Measurements from ENCODE around the gene RFESD. TPM values are rescaled to one million over a fixed set of nuclear protein-coding genes. Genes with fewer than 3 reads are reported as not detected.

The RFESD gene
- 1.9 to 3.0 TPM (median 2.6 TPM) in 5 replicates for total RNA-seq (2022; extraction: Qiagen RNA extraction; ENCODE audit: low read depth)

DNA sequence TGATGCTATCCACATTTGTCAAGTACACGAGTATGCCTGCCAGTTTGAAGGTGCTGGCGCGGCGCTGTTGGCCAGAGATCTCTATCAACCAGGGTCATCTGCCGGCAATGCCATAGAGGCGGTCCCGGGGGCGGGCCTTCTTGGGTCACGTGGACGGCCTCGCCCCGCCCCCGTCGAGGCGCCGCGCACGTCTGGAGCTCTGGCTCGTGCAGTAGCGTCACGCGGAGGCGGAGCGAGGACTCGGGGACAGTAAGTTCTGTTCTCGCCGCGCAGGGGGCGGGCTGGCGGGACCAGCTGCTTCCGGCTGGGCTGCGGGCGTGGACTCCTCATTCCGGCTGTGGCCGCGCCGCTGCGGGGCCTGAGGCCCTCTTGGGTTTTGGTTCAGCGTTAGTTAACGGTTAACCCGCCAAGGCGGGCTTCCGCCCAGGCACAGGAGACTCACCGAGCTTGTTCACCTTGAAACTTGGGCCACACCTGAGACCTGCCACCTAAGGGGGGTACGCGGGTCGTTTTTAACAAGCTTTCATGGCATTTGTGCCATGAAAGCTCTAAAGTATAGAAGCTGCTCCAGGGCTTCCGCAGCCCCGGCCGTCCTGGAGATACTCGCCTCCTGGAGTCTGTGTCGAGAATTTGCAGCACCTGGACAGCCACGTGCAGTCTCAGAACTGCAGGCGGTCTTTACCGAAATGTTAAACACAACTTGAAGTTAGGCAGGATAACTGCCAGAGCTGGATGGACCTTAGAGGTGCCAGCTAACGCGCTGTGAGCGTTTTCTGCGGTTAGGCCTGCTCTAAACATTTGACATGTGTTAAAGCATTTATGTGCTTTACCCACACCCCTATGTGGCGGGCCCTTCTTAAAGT lies at the start of gene RFESD:
RFESD (plus strand) TSS at position 209 of the 863 bp plus-strand sequence. CDS start 5,495 bp downstream, outside the sequence.

DNA sequence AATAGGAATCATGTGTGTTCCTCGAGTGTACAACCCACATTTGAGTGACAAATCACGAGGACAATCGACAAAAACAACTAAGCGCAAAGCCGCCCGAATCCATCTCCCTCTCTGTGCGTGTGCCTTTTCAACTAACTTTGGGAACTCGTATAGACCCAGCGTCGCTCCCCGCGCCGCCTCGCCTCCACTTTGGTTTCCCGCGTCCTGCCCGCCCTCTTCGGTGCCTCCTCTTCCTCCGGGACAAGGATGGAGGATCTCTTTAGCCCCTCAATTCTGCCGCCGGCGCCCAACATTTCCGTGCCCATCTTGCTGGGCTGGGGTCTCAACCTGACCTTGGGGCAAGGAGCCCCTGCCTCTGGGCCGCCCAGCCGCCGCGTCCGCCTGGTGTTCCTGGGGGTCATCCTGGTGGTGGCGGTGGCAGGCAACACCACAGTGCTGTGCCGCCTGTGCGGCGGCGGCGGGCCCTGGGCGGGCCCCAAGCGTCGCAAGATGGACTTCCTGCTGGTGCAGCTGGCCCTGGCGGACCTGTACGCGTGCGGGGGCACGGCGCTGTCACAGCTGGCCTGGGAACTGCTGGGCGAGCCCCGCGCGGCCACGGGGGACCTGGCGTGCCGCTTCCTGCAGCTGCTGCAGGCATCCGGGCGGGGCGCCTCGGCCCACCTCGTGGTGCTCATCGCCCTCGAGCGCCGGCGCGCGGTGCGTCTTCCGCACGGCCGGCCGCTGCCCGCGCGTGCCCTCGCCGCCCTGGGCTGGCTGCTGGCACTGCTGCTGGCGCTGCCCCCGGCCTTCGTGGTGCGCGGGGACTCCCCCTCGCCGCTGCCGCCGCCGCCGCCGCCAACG lies 26.3 kb upstream of the RFESD start, which contains the start of gene GPR150:
GPR150 (plus strand) TSS at position 58 of the 840 bp plus-strand sequence; CDS start at position 247, 189 bp downstream.

DNA sequence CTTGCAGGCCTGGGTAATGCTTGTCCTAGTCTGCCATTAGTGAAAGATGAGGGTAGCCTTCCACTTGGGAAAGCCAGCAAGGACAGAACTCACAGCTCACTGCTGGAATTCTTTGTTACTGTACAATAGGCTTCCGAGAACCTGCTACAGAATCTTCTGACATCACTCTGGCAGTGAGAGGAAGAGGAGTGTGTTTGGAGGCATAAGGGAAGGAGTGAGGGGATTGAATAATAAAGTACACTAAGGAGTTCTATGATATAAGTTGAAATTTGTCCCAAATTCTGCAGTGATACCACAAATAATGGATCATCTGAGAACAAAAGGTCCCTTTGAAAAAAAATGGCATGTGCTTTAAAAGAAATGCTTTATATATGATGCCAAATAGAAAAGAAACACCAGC lies 36.3 kb downstream of the RFESD start, which contains the start of gene SPATA9:
SPATA9 (minus strand) TSS at position 101 of the 400 bp plus-strand sequence. CDS start 137 bp downstream, outside the sequence.

Other genes starting within 250 kb of the RFESD start
- 16.9 to 26.0 TPM (median 24.0 TPM) in 5 replicates for gene SKIC3, start 91.8 kb upstream of the RFESD start, total RNA-seq (2022; extraction: Qiagen RNA extraction; ENCODE audit: low read depth)
- gene ARSK, start 91.7 kb upstream of the RFESD start, total RNA-seq (2022; extraction: Qiagen RNA extraction; ENCODE audit: low read depth) = 4.7 to 9.5 TPM (median 8.2 TPM) in 5 replicates
- 0.11 to 0.15 TPM (median 0.12 TPM) in 3 of 5 replicates, not detected in the others for gene GPR150, start 26.7 kb upstream of the RFESD start, total RNA-seq (2022; extraction: Qiagen RNA extraction; ENCODE audit: low read depth)
- not detected in 5 replicates for gene SPATA9, start 36.2 kb downstream of the RFESD start, total RNA-seq (2022; extraction: Qiagen RNA extraction; ENCODE audit: low read depth)
- gene RHOBTB3, start 84.6 kb downstream of the RFESD start, total RNA-seq (2022; extraction: Qiagen RNA extraction; ENCODE audit: low read depth) = 5.3 to 10.5 TPM (median 8.4 TPM) in 5 replicates
- gene GLRX, start 175.9 kb downstream of the RFESD start, total RNA-seq (2022; extraction: Qiagen RNA extraction; ENCODE audit: low read depth) = 66.0 to 94.1 TPM (median 69.8 TPM) in 5 replicates